Heart right ventricle (tissue), 16 donors: ENCODE results near the gene WFDC8. TPM values are rescaled to one million over a fixed set of nuclear protein-coding genes. Genes with fewer than 3 reads are reported as not detected.

Experiments
- ATAC-seq, 8 donors: fragments of 200-7000 bp; cut with Tn5 transposase; one replicate each; pipeline ENCODE4 v1.9.1; 2020; ENCODE audit warnings: mild to moderate bottlenecking in 8 of 8, moderate library complexity in 8 of 8, moderate number of reproducible peaks in 1 of 8
- DNase-seq, 2 donors: peaks; one replicate each; pipeline ENCODE4 v3.0.0-alpha.2; 2020
- H3K27ac ChIP-seq, 10 donors: fragments of 200-600 bp; sonication (generic) in 2 of 10; one replicate each; pipeline versions ENCODE4 v1.5.0 to v1.8.0; 2020 to 2022; ENCODE audit warnings: mild to moderate bottlenecking in 3 of 10
- H3K27me3 ChIP-seq, 7 donors: fragments of 200-600 bp; one replicate each; pipeline ENCODE4 v1.8.0; 2021 to 2022; ENCODE audit warnings: mild to moderate bottlenecking in 2 of 7
- H3K36me3 ChIP-seq, 9 donors: fragments of 200-600 bp; sonication (generic) in 1 of 9; one replicate each; pipeline versions ENCODE4 v1.5.0 to v1.8.0; 2020 to 2022; ENCODE audit warnings: mild to moderate bottlenecking in 2 of 9
- H3K4me1 ChIP-seq, 9 donors: fragments of 200-600 bp; sonication (generic) in 1 of 9; one replicate each; pipeline versions ENCODE4 v1.5.0 to v1.8.0; 2020 to 2022; ENCODE audit warnings: mild to moderate bottlenecking in 4 of 9
- H3K4me3 ChIP-seq, 10 donors: fragments of 200-600 bp; sonication (generic) in 2 of 10; one replicate each; pipeline versions ENCODE4 v1.5.0 to v1.8.0; 2020 to 2022; ENCODE audit warnings: mild to moderate bottlenecking in 7 of 10, moderate library complexity in 2 of 10
- H3K9me3 ChIP-seq, 11 donors: fragments of 200-600 bp in 10 of 11; sonication (generic) in 2 of 11; one replicate each; pipeline versions ENCODE4 v1.5.0 to v1.8.0; 2013 to 2022; ENCODE audit warnings: mild to moderate bottlenecking in 2 of 11, control low read depth in 1 of 11, moderate library complexity in 1 of 11
- CTCF ChIP-seq, 9 donors: fragments of 200-600 bp; sonication (generic) in 2 of 9; IDR thresholded peaks; one replicate each; pipeline versions ENCODE4 v1.5.0 to v1.8.0; 2021 to 2022; ENCODE audit warnings: antibody characterized with exemption in 9 of 9, mild to moderate bottlenecking in 5 of 9, moderate library complexity in 1 of 9
- WGBS, 2 donors: extraction: QIAGEN DNeasy Blood & Tissue Kit; methylation state at CpG; one replicate each; pipeline ENCODE4 v1.1.7; 2013; ENCODE audit warnings: inconsistent platforms in 1 of 2; 5-methylcytosine and 5-hydroxymethylcytosine counted together
- intact Hi-C, 10 donors: fragments of 100-400 bp; cut with DNase I; formaldehyde crosslinking; loops; one replicate each; pipeline versions ENCODE4 v1.11.1 to v1.14.2; 2022
- polyA plus RNA-seq, 2 donors: library from polyadenylated mRNA; stranded (reverse); fragments of 200-250 nt; gene quantifications; one replicate each; pipeline ENCODE4 v1.2.3, GENCODE V29; 2013
- total RNA-seq, 10 donors: library from RNA; stranded (reverse); fragmentation: NEBNext Ultra II Directional in 3 of 10; extraction: Animal tissue kit (Norgen Biotek cat#: 25700) in 3 of 10; gene quantifications; one replicate each; pipeline versions ENCODE4 v1.2.1 to v1.2.4, GENCODE V29; 2021 to 2023
- donor health status: Arrhythmogenic right ventricular cardiomyopathy.
- donor health status: ischemic (EF 13 %, LVEDD 7.1; RV severe dilation, severe dysfunction).
- donor health status: healthy with polysubstance abuse.
- donor health status: DM: no; HTN: yes; CAD: no.
- donor health status: DM: no; HTN: no; CAD: no.
- donor health status: ischemic (EF 25% LVEDD 6.9; RV normal size, moderate dysfunction).
- donor health status: ischemic (EF 25% LVEDD 5.7; RV mildly dilated, moderate dysfunction).
- donor health status: healthy.
- donor health status: DM: yes; HTN: yes; CAD: no.
- donor health status: Ischemic cardiomyopathy.
- donor health status: ischemic (EF 35%, LVEDD 5.7; RV mildly dilated, moderate dysfunction).
- donor health status: nonischemic (EF 11% LVEDD 7.7; RV severe dilation, severe dysfunction).
- donor health status: DM: yes; HTN: yes; CAD: no.
- donor health status: PGD.
- donor health status: ischemic (EF 29% LVEDD 5.4; RV normal size, mild dysfunction).
- donor health status: nonischemic (EF 23%, LVEDD 6.1; RV moderate dilation, normal function).

Gene WFDC8
- total and polyA plus RNA-seq, 12 donors = not detected

GRCh38 chr20:45539382-45539781 is 39.7 kb downstream of the WFDC8 start, which contains the start of gene WFDC6:
WFDC6 (minus strand) TSS chr20:45539482; CDS start chr20:45539407, 75 bp downstream.
- WGBS, 2 donors = 79 to 83% methylated on average over 2 of the region's 2 CpGs
- DNase-seq = no peak
- peaks cover 0 to 76% (median 38%) of the 10 kb centered on the region in 7 donors for H3K27me3 ChIP-seq
- intact Hi-C loops = no loop called here
- H3K36me3 ChIP-seq = no peaks in the 10 kb centered on the region
- no peak for ATAC-seq
- no peak within 1 kb of the TSS for H3K27ac ChIP-seq
- TF ChIP-seq CTCF (IDR thresholded peaks at IDR 0.05) = no peak
- no peak within 1 kb of the TSS for H3K4me3 ChIP-seq
- no peaks in the 10 kb centered on the region for H3K4me1 ChIP-seq
- peaks cover 0 to 2% (median 0%) of the 10 kb centered on the region in 11 donors for H3K9me3 ChIP-seq

- no peaks in the 10 kb centered on the region for H3K4me1 ChIP-seq
- H3K27me3 ChIP-seq = peaks cover 0 to 71% (median 33%) of the 10 kb centered on the region in 7 donors
- no peak overlapping the region for H3K27ac ChIP-seq
- WGBS, 2 donors = 61 to 62% methylated on average over 7 of the region's 7 CpGs
- TF ChIP-seq CTCF (IDR thresholded peaks at IDR 0.05) = no peak
- ATAC-seq (no peak), DNase-seq (no peak)
- intact Hi-C loops = no loop called here
- no peaks in the 10 kb centered on the region for H3K36me3 ChIP-seq
- H3K9me3 ChIP-seq = peaks cover 0 to 2% (median 0%) of the 10 kb centered on the region in 11 donors
- H3K4me3 ChIP-seq = no peak overlapping the region
Measured at GRCh38 chr20:45538209-45538799, 40.8 kb downstream of the WFDC8 start.

- H3K36me3 ChIP-seq = no peaks in the 10 kb centered on the region
- H3K27ac ChIP-seq = no peak overlapping the region
- no peak for TF ChIP-seq CTCF (IDR thresholded peaks at IDR 0.05)
- peaks cover 0 to 50% (median 13%) of the 10 kb centered on the region in 7 donors for H3K27me3 ChIP-seq
- no peaks in the 10 kb centered on the region for H3K9me3 ChIP-seq
- no peaks in the 10 kb centered on the region for H3K4me1 ChIP-seq
- DNase-seq (no peak), ATAC-seq (no peak)
- WGBS, 2 donors = 72 to 73% methylated on average over 4 of the region's 4 CpGs
- intact Hi-C loops = no loop called here
- no peak overlapping the region for H3K4me3 ChIP-seq
Measured at GRCh38 chr20:45527294-45527693, 51.8 kb downstream of the WFDC8 start.

GRCh38 chr20:45523821-45524220 is 55.3 kb downstream of the WFDC8 start:
- intact Hi-C loops = no loop called here
- no peak for TF ChIP-seq CTCF (IDR thresholded peaks at IDR 0.05)
- Histone ChIP-seq H3K4me3 (no peak overlapping the region), H3K4me1 (no peaks in the 10 kb centered on the region), H3K36me3 (no peaks in the 10 kb centered on the region), H3K9me3 (no peaks in the 10 kb centered on the region), H3K27me3 (peaks cover 0 to 32% (median 10%) of the 10 kb centered on the region in 7 donors), H3K27ac (no peak overlapping the region)
- ATAC-seq = no peak
- 65 to 68% methylated on average over 1 of the region's 1 CpG for WGBS, 2 donors
- DNase-seq = no peak
